ENCODE results near the gene GTF2F2.

GRCh38 chr13:45218689-45219088 lies 98.4 kb downstream of the GTF2F2 start:
- TF ChIP-seq, protein P1, sequence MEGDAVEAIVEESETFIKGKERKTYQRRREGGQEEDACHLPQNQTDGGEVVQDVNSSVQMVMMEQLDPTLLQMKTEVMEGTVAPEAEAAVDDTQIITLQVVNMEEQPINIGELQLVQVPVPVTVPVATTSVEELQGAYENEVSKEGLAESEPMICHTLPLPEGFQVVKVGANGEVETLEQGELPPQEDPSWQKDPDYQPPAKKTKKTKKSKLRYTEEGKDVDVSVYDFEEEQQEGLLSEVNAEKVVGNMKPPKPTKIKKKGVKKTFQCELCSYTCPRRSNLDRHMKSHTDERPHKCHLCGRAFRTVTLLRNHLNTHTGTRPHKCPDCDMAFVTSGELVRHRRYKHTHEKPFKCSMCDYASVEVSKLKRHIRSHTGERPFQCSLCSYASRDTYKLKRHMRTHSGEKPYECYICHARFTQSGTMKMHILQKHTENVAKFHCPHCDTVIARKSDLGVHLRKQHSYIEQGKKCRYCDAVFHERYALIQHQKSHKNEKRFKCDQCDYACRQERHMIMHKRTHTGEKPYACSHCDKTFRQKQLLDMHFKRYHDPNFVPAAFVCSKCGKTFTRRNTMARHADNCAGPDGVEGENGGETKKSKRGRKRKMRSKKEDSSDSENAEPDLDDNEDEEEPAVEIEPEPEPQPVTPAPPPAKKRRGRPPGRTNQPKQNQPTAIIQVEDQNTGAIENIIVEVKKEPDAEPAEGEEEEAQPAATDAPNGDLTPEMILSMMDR (conservative IDR thresholded peaks at IDR 0.05; ENCODE audit: low read length), result no peak
- TF ChIP-seq EZH2phosphoT487 (IDR thresholded peaks at IDR 0.05; ENCODE audit: borderline replicate concordance, low read depth, low read length), result no peak
